Fibroblast of lung (primary cell): Measurements from ENCODE around the gene FKBP1A.

ENCODE experiments used
- CTCF ChIP-seq, 2 donors: IDR thresholded peaks in 1 of 2; conservative IDR thresholded peaks in 1 of 2; 1 replicate in 1 of 2; 2 replicates in 1 of 2; pipeline ENCODE4 v1.5.1; 2011 to 2012; ENCODE audit warnings: low read length in 2 of 2, control low read depth in 1 of 2, inconsistent platforms in 1 of 2, low read depth in 1 of 2, mild to moderate bottlenecking in 1 of 2
- EZH2 ChIP-seq: IDR thresholded peaks from 2 replicates; pipeline ENCODE4 v1.5.1; 2012; ENCODE audit warnings: low read length, control low read depth, mild to moderate bottlenecking; ENCODE audit errors: missing control alignments

- TF ChIP-seq CTCF (conservative IDR thresholded peaks at IDR 0.05 in 1 of 2, IDR thresholded peaks at IDR 0.05 in 1 of 2; ENCODE audit: low read depth in 1 of 2, low read length in 2 of 2), result no peak
- no peak for TF ChIP-seq EZH2
These were observed 62.6 kb downstream of the FKBP1A start for GRCh38 chr20:1330075-1330830.
